Skin of body (tissue), 2 donors: Measurements from ENCODE around the gene HS3ST3A1. TPM values are rescaled to one million over a fixed set of nuclear protein-coding genes. Genes with fewer than 3 reads are reported as not detected.

Experiments used
- DNase-seq: peaks from one replicate; lab custom pipeline; 2025; lab: John Stamatoyannopoulos, UW
- total RNA-seq: library from RNA; depleted of rRNA; stranded (reverse); fragments of >200 nt; gene quantifications from one replicate; pipeline ENCODE4 v1.2.3, GENCODE V29; 2014

Gene HS3ST3A1
- total RNA-seq, 1 donor from 2014 or later, result 1.9 TPM

DNA sequence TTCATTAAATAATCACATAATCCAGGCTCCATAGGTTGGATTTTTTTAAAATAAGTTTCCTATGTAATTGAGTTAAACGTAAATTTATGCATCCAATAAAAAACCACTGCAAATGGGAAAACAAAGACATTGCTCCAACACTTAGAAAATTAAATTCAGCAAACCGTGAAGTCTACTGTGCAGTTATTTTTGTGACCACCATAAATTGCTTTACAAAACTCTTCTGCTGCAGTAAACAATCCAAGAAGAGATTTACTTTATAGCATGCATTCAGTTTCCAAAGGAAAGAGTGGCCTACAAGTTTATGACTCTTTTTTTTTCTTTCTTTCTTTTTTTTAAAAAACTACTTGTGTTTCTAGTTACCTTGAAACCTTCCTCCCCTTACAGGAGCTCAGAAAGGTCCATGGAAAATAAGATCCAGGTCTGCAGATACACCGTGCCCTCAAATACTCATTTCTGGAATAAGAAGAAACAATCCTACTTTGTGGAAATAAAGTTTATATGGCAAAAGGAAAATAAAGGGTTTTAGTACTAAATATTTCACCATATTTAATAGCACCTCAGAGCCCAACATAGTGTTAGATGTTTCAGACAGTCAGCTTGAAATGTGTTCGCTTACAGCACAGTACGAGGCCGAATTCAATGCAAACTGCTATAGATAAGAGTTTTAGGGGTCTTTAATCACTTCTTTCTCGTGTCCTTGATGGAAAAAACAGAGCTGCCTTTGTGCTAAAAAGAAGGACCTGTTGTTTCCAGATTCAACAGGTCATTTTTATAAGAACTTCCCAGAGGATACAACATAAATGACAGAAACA is 3.2 kb downstream of the HS3ST3A1 start:
- no peak for DNase-seq

DNA sequence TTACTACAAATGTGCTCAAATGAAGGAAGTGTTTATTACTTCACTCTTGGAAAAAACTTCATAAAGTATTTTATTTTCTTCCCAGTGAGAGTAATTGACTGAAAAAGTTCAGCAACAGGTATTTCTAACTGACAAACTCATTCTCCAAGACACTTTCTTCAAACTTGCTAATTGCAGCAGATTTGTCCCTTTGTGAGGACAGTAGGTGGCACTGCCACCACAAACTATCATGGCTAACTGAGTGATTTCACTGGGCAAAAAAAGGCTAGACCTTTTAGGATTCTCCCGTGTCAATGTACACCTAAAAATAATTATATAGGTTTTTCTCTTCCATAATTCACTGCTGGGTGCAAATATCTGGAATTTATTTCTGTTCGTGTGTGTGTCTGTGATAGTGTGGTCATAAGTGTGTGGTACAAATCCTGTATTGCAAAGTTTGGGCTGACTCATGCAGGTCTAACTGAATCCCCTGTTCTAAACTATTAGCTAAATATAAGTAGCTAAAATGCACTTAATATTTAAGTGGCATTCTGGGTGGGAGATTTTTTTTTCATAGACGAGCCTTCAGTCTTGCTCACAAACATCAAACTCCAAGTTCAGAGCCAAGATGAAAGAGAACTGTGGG is 3.9 kb downstream of the HS3ST3A1 start:
- no peak for DNase-seq

DNA sequence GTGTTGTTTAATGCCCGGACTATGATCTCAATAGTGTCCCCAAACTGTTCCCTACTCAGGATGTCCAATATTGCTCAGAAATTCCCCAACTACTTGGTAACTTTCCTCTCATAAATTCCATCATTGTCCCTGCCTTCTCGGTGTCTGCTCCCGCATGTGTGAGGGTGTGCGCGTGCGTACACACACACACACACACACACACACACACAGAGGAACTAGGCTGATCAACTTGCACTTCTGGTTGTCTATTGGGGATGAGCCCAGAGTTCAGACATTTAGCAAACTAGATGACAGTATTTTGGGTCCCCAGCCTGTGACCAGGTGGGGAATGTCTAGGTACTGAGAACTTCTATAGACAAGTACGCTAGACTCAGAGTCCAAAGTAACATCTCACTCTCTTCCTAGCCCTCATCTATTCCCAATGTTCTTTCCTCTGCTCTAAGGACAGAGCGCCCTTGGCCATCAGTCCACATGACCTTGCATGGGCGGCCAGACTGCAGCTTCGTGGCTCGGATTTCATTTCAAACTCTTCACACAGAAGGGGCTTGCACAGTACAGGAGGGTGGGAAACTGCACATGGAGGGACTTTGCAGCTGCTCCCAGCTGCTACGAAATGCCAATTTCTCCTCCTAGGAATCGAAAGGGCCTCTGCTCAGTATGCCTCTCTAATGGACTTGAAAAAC is 5.3 kb downstream of the HS3ST3A1 start:
- DNase-seq, result no peak

DNA sequence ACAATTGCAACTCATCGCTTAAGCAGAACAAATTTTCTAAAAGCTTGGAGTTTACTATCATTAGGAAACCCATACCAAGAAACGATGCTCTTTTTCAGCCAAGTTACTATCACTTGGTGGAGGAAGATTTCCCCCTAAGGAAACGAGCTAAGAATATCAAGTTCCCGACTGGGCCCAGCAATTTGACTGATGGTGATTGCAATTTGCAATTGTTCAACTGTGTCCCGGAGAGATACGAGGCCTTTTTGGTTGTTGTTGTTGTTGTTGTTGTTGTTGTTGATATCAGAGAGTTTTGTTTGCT is 6.2 kb downstream of the HS3ST3A1 start:
- DNase-seq, result no peak

DNA sequence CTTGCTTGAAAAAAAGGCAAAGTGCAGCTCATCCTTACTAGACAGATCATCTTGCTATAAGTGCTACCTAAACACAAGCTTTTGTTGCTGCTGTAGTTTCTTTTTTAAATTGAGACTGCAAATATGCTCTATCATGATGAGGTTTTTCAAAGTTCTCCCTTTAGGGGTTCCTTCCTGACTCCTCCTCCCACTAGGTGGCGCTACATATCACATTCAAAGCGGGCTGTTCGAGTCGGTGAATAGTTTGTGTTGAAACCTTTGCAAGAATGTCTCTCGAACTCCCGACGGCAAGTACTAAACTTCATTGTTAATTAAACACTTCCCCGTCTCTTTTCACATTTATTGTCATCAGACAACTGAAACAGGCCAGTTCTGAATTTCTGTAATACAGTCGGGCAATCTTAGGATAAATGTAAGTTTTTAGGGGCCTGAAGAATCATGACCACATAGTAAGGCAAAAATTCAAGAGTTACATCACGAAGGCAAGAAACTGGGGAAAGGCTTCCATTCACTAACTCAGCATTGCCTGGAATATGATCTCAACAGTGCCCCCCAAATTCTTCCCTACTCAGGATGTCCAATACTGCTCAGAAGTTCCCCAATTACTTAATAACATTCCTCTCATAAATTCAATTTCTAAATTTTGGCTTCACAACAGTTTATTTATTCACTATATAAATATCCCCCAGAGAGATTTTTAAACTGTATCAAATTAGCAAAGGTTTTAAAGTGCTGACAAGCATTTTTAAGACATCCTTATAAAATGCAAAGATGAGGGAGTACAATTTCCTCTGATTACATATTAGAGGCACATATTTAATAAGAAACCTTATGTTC is 6.7 kb downstream of the HS3ST3A1 start:
- DNase-seq, result peak; percentile 69

DNA sequence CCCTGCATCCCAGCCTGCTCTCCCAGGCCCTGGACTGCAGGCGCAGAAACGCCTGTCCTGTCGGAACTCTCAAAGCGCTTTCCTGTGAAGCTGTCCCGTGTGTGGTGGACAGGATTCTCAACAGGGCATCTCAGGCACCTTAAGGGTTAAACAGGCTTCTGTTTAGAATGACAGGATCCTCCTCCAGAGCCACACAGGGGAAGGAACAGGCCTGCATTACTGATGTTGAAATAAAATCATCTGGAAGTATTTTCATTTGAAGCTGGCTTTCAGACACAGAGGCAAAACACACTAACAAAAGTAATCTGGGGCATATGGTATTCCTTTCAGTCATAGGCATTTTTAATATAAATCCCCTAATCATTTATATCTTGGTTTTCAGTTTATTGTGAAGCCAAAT is 7.4 kb downstream of the HS3ST3A1 start:
- DNase-seq, result no peak

DNA sequence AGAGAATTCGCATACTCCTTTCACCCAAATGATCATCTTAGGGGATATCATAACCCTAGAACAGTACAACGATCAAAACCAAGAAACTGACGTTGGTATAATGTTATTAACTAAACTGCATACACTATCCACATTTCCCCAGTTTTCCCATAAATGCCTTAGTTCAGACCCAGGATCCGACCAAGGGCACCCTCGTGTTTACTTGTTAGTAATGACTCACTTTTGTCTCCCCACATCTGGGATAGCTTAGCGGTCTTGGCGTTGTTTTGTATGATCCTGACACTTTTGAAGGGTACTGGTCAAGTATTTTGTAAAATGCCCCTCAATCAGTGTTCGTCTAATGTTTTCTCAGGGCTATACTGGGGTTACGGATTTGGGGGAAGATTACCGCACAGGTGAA is 8.0 kb downstream of the HS3ST3A1 start:
- no peak for DNase-seq

DNA sequence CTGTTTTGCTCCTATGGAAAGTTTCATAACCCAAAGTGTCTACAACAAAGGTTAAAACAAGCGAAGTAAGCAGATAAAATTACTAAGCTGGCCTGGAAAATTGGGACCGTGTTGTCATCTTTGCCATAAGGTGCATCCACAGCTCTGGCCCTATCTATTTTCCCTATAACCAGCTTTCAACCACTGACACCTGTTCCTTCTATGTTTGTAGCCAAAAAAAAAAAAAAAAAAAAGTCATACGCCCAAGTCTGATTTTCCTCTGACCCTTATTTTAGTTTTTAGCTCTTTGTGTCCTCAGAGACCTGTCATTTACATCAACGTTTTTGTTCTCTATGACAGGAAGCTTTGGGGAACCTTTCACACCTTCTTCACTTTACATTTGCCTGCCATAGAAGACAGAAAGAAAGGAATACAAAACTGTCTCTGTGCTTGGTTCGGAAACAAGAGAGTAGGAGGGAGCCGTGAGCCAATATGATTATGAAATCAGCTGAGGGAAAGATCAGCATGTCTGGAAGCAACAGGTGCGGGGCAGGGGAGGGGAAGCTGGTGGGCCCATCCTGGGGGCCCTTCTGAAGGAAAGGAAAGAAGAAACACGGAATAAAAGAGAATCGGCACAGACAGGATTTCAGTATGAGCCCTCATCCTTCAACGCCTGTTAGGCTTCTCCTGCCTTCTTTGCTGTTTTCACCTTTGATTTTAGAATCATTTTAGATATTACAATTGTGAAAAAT is 8.5 kb downstream of the HS3ST3A1 start:
- DNase-seq, result no peak

DNA sequence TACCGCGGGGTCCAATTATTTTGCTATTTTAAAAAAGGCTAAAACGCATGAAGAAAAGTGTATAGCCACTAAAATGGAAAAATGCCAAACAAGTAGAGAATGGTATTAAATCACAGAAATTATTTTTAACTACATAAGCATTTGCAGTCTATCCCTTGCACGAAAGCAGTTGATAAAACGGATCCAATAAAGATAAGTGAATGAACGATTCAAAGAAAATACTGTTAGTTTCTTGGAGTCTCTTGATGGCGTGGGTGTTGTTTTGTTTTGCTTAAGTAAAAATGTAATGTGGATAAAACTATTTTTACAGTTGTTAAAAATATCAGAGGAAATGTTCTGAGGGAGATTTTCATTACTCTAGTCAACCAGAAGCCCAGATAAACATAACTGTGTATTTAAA is 9.3 kb downstream of the HS3ST3A1 start:
- no peak for DNase-seq

DNA sequence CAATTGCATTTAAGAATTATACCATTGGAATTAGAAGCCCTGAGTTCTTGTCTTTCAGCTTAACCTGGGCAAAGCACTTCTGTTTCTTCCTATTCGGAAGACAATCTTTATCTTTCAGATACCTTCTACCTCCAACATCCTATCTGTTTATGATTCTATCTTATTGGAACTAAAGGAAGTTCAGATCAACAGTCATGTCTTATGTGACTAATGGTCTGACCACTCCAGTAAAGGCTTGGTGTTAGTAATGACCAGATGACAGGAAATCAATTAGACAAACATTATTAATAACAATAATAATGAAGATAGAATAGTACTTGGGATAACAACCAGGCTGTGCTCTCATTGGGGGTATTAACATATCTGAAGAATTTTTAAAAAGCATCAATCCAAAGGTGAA is 11.3 kb downstream of the HS3ST3A1 start:
- no peak for DNase-seq

DNA sequence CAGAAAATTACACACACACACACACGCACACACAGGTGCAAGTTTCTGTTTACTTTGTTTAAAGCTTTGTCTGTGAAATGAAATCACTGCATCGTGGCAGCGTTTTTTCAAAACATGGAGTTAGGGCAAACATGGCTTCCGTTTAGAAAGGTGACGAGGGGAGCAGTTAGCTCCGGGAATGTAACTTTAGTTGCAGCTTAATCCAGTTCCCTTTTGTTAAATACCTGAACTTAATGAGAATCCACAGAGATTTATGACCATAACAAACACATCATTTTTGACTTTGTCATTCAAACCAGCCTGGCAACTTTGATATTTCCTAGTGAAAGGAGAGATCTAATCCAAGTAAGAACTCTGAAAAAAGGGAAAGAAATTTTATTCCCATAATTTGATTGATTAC is 12.1 kb downstream of the HS3ST3A1 start:
- no peak for DNase-seq

DNA sequence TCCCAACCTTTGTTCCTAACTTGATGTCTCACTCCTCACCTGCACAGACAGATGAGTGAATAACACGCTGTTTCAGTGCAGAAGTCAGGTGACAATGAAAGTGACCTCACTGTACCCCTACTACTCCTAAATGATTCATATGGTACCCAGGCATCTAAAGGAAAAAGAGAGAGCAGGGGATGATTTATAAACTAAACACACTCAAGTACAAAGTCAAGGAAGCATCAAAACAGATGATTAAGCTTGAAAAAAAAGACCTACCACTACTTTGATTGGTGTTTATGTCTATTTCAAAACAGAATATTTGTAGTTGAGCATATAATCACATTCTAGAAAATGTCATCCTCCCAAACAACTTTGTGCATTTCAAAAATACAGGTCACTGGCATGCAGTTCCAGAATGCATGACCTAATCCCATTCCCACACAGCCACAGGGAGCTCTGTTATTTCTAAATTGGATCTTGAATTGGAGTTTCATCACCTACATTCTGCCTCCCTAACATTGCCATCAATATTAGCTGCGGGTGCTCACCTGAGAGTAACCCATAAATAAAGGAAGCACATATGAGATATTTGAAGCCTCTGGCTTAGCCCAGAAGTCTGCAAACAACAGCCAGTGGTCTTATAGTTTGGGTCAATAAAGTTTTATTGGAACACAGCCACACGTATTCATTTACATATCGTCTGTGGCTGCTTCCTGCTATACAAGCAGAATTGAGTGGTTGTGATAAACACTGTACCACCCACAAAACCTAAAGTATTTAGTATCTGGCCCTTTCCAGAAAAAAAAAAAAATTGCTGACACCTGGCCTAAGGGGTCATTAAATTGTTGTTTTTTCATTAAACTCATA is 14.0 kb downstream of the HS3ST3A1 start:
- DNase-seq, result no peak

DNA sequence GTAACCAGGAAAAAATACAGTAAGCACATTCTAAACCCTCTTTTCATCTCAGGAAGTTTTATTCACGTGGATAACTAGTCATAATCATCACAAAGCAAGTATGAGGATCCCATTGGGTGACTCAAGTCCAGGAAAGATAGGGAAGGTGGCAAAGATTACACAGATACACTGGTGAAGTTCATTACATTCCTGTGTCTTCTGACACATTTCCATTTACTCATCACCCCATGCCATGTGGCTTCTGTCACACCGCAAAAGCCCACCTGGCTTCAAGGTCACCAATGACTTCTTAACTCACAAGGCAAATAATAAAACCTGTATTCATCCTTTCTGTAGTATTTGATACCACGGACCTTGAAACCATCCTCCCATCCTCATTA is 17.0 kb downstream of the HS3ST3A1 start:
- no peak for DNase-seq

DNA sequence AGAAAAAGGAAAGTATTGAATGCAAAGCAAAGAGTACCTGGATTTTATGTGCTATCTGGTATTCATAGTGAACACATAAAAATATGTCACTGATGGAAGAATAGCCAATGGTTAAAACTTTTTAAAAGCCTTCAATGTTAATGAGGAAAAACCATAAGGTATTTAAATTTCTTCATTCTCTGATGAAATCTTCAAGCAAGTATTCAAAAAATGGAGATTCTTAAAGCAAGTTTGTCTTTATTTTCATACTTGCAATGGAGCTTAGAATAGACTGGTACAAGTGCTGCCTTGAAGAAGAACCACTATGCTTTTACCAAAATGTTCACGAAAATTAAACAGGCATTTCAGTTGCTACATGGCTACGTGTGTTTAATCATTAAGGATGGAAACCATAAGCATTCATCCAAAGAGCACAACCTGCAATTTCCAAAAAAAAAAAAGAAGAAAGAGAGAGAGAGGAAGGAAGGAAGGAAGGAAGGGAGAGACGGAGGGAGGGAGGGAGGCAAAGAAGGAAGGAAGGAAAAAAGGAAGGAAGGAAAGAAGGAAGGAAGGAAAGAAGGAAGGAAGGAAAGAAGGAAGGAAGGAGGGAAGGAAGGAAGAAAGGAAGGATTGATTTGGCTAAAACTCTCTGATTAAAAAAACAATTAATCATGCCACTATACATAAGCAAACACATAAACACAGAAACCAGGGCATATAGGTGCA is 17.6 kb downstream of the HS3ST3A1 start:
- DNase-seq, result no peak

DNA sequence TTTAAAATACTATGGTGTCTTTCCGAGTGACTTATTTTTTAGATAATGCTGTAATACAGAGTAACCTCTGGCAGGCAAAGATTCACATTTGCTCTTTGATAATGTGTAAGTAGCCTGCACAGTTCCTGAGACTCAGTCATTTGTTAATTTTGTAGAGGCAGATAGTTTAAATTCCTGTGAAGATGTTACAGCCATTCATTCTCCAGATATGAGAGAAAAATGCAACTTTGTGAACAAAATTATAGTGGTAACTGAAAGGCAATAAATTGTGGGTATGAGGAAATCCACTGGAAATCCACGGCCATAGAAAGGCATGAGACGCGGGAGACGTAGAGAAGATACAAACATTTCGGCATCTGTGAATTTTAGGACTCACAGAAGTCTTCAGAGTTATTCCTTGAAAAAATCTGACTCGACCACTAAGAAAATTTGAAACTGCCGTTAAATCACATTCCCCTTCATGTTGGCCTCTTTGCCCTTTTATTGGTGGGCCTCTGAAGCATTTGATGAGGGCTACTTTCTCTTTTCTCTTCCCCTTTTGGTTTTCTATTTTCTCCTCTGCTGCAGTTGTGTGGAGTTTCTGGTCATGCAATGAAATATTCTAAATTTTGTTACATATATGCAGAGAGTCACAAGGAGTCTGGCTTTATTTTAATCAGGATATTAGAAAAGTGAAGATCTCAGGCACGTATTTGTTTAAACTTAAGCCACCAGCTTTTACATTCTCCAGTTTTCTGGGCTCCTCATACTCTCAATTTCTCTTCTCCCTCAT is 18.8 kb downstream of the HS3ST3A1 start:
- no peak for DNase-seq

DNA sequence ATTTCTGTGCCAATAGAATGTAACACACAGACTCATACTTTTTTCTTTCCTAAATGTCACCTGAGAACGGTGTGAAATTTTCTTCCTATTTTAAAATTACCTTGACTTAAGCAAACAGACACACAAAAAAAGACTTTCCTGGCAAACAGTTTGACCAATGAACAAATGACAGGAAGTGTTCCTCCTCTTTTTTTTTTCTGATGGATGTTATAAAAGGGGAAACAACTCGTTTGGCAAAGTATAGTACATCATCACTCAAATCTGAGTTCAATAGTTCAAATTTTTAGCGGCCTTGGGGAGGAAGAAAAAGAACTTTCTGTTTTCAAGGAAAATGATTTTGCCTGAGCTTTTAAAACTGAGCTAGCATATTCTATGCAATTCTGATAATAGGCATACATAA is 19.8 kb downstream of the HS3ST3A1 start:
- DNase-seq, result peak; percentile 14

DNA sequence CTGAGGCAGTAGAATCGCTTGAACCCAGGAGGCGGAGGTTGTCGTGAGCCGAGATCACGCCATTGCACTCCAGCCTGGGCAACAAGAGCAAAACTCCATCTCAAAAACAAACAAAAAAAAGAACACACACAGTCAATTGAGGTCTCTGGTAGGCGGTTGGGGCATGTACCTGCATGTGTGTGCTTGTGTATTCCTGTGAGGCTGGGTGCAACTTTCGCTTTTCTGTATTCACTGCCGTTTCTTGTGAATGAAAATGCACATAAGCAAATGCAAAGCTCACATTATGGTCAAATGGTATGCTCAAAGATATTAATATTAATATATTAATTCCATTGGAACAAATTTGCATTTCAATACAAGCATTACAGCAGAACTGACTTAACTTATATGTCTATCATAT is 20.9 kb downstream of the HS3ST3A1 start:
- no peak for DNase-seq

DNA sequence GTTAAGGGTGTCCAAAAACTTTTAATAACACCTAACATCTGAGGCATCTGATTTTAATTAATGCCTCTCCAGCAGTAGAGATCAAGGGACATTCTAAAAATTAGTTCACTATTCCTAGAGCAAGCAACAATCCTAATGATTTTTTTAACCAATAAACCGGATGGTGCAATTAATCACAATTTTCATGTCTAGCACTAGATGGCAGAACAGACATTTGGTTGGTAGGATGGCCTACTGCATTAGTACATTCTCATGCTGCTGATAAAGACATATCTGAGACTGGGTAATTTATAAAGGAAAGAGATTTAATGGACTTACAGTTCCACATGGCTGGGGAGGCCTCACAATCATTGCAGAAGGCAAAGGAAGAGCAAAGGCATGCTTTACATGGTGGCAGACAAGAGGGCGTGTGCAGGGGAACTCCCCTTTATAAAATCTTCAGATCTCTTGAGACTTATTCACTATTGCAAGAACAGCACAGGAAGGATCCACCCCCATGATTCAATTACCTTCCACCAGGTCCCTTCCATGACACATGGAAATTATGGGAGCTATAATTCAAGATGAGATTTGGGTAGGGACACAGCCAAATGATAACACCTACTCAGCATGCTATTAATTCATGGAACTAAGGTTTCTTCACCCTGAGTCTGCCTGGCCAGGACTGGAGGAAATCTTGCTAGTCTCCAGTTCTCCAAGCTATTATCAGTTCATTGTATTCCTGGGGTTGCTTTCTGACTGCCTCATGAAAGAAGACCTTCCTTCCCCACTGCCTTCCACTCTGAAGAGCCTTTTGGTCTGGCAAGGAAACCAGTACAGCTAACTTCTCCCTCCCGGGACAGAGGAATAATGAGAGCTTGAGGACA is 24.8 kb downstream of the HS3ST3A1 start:
- DNase-seq, result no peak
